Endodermal cell (in vitro differentiated cells): ENCODE data around the gene NXF1. TPM values are rescaled to one million over a fixed set of nuclear protein-coding genes. Genes with fewer than 3 reads are reported as not detected.
"Not testable (repeated sequence)": the region's sequence is repeated elsewhere in the genome, so short reads cannot be mapped to it uniquely, and the experiment has no call there.

Experiments
- DNase-seq: peaks from one replicate; pipeline ENCODE4 v3.0.0-alpha.2; 2017
- H3K27ac ChIP-seq: 2 replicates; pipeline ENCODE4 v1.5.1; 2013; ENCODE audit warnings: mild to moderate bottlenecking, low read depth, low read length, moderate library complexity
- H3K27me3 ChIP-seq: 2 replicates; pipeline ENCODE4 v1.6.1; 2013; ENCODE audit warnings: mild to moderate bottlenecking, low read length, moderate library complexity; ENCODE audit not compliant: insufficient read depth, control insufficient read depth, poor library complexity, severe bottlenecking
- H3K36me3 ChIP-seq: 2 replicates; pipeline ENCODE4 v1.7.0; 2013; ENCODE audit warnings: mild to moderate bottlenecking, low read length, moderate library complexity; ENCODE audit not compliant: control insufficient read depth, insufficient read depth
- H3K4me1 ChIP-seq: one replicate; pipeline ENCODE4 v1.7.0; 2013; ENCODE audit warnings: low read length; ENCODE audit not compliant: control insufficient read depth, insufficient read depth
- H3K4me3 ChIP-seq: 2 replicates; pipeline ENCODE4 v1.5.1; 2013; ENCODE audit warnings: mild to moderate bottlenecking, low read length, moderate library complexity
- H3K9ac ChIP-seq: 2 replicates; pipeline ENCODE4 v1.6.1; 2013; ENCODE audit warnings: mild to moderate bottlenecking, low read length, moderate library complexity; ENCODE audit not compliant: poor library complexity, severe bottlenecking; ENCODE audit errors: extremely low read depth
- H3K9me3 ChIP-seq: 2 replicates; pipeline ENCODE4 v1.6.1; 2013; ENCODE audit warnings: mild to moderate bottlenecking, low read length, moderate library complexity; ENCODE audit not compliant: control insufficient read depth
- H3K27ac Mint-ChIP-seq: 2 replicates; pipeline ENCODE4 v1.8.0; 2020; ENCODE audit warnings: mixed read lengths
- H3K27me3 Mint-ChIP-seq: 2 replicates; pipeline ENCODE4 v1.8.0; 2021; ENCODE audit warnings: mild to moderate bottlenecking, mixed read lengths; ENCODE audit not compliant: insufficient read depth
- H3K36me3 Mint-ChIP-seq: 2 replicates; pipeline ENCODE4 v1.8.0; 2020; ENCODE audit warnings: low read depth, mixed read lengths
- H3K4me1 Mint-ChIP-seq: 2 replicates; pipeline ENCODE4 v1.8.0; 2020; ENCODE audit warnings: mixed read lengths
- H3K4me3 Mint-ChIP-seq: 2 replicates; pipeline ENCODE4 v1.8.0; 2020; ENCODE audit warnings: mild to moderate bottlenecking, moderate library complexity, mixed read lengths
- H3K9me3 Mint-ChIP-seq: 2 replicates; pipeline ENCODE4 v1.8.0; 2020; ENCODE audit warnings: mild to moderate bottlenecking, mixed read lengths
- CTCF ChIP-seq: fragments of 200-600 bp; sonication (generic); conservative IDR thresholded peaks from 2 replicates; pipeline ENCODE4 v1.5.0; 2021; ENCODE audit warnings: antibody characterized with exemption, mild to moderate bottlenecking
- WGBS, 2 experiments: methylation state at CpG; one replicate each; pipeline versions ENCODE4 v1.1.5 to v1.1.7; 2013; ENCODE audit warnings: missing lambda C conversion rate in 2 of 2, mixed read lengths in 1 of 2; ENCODE audit not compliant: insufficient coverage in 1 of 2, insufficient read length in 1 of 2; 5-methylcytosine and 5-hydroxymethylcytosine counted together
- total RNA-seq, 2 donors: library from RNA; stranded (reverse); fragmentation: NEBNext Ultra II Directional in 1 of 2; extraction: Animal tissue kit (Norgen Biotek cat#: 25700) in 1 of 2; gene quantifications; 2 replicates in 1 of 2; 3 replicates in 1 of 2; pipeline ENCODE4 v1.2.1, GENCODE V29; 2021

Gene NXF1
- total RNA-seq, 2 donors from 2014 or later: 45.8 to 61.4 TPM

- WGBS, 2 experiments: 87 to 95% methylated on average over 12 to 15 of the region's 15 CpGs
- H3K27me3 ChIP-seq: no peaks in the 10 kb centered on the region
- peaks cover 16% of the 10 kb centered on the region for H3K36me3 ChIP-seq
- peaks cover 18% of the 10 kb centered on the region for H3K4me1 Mint-ChIP-seq
- H3K4me3 Mint-ChIP-seq: peak overlapping the region; percentile 96
- no peak for TF ChIP-seq CTCF
- no peaks in the 10 kb centered on the region for H3K9me3 Mint-ChIP-seq
- H3K4me3 ChIP-seq: peak overlapping the region; percentile 87
- H3K27ac ChIP-seq: peak overlapping the region; percentile 60
- H3K27ac Mint-ChIP-seq: peak overlapping the region; percentile 99
- no peaks in the 10 kb centered on the region for H3K9me3 ChIP-seq
- H3K4me1 ChIP-seq: peaks cover 4% of the 10 kb centered on the region
- DNase-seq: no peak
- H3K9ac ChIP-seq: peak overlapping the region; percentile 26
- no peaks in the 10 kb centered on the region for H3K27me3 Mint-ChIP-seq
- H3K36me3 Mint-ChIP-seq: peaks cover 24% of the 10 kb centered on the region
These were observed 52.1 kb downstream of the NXF1 start for GRCh38 chr11:62752994-62753735.

GRCh38 chr11:62752177-62752785 is 53.0 kb downstream of the NXF1 start:
- H3K4me1 Mint-ChIP-seq: peaks cover 10% of the 10 kb centered on the region
- 95 to 100% methylated on average over 5 to 14 of the region's 14 CpGs for WGBS, 2 experiments
- TF ChIP-seq CTCF: no peak
- no peaks in the 10 kb centered on the region for H3K27me3 Mint-ChIP-seq
- peaks cover 24% of the 10 kb centered on the region for H3K36me3 Mint-ChIP-seq
- H3K9me3 Mint-ChIP-seq: no peaks in the 10 kb centered on the region
- no peaks in the 10 kb centered on the region for H3K4me1 ChIP-seq
- H3K9ac ChIP-seq: no peak overlapping the region
- no peaks in the 10 kb centered on the region for H3K27me3 ChIP-seq
- no peak overlapping the region for H3K4me3 Mint-ChIP-seq
- peaks cover 16% of the 10 kb centered on the region for H3K36me3 ChIP-seq
- DNase-seq: no peak
- H3K27ac ChIP-seq: no peak overlapping the region
- H3K4me3 ChIP-seq: no peak overlapping the region
- no peaks in the 10 kb centered on the region for H3K9me3 ChIP-seq
- no peak overlapping the region for H3K27ac Mint-ChIP-seq

- H3K9ac ChIP-seq, H3K4me1 Mint-ChIP-seq, H3K4me1 ChIP-seq, H3K27ac ChIP-seq, H3K4me3 ChIP-seq, DNase-seq, H3K4me3 Mint-ChIP-seq, H3K27me3 Mint-ChIP-seq, H3K9me3 ChIP-seq, H3K27me3 ChIP-seq, H3K9me3 Mint-ChIP-seq: not testable (repeated sequence)
- H3K36me3 ChIP-seq: peaks cover 16% of the 10 kb centered on the region
- WGBS, 2 experiments: 93 to 94% methylated on average over 5 of the region's 5 CpGs
- Mint-ChIP-seq H3K27ac (peak overlapping the region; percentile 13), H3K36me3 (peaks cover 24% of the 10 kb centered on the region)
These were observed 55.3 kb downstream of the NXF1 start for GRCh38 chr11:62749931-62750330.
